Type B pancreatic cell (in vitro differentiated cells): ENCODE measurements around the gene LCN6. TPM values are rescaled to one million over a fixed set of nuclear protein-coding genes. Genes with fewer than 3 reads are reported as not detected.

Experiments
- DNase-seq: peaks from one replicate; pipeline ENCODE4 v3.0.0; 2021; ENCODE audit warnings: mixed read lengths; ENCODE audit not compliant: unreplicated experiment; ENCODE audit errors: extremely low spot score
- H3K27ac Mint-ChIP-seq: 2 replicates; pipeline ENCODE4 v1.8.0; 2021; ENCODE audit warnings: mild to moderate bottlenecking, mixed read lengths
- H3K27me3 Mint-ChIP-seq: 2 replicates; pipeline ENCODE4 v1.8.0; 2021; ENCODE audit warnings: mixed read lengths
- H3K36me3 Mint-ChIP-seq: 2 replicates; pipeline ENCODE4 v1.8.0; 2021; ENCODE audit warnings: mixed read lengths
- H3K4me1 Mint-ChIP-seq: one replicate; pipeline ENCODE4 v1.8.0; 2021; ENCODE audit warnings: mixed read lengths; ENCODE audit not compliant: unreplicated experiment
- H3K4me3 Mint-ChIP-seq: 2 replicates; pipeline ENCODE4 v1.8.0; 2021; ENCODE audit warnings: mild to moderate bottlenecking, mixed read lengths
- H3K9me3 Mint-ChIP-seq: 2 replicates; pipeline ENCODE4 v1.8.0; 2021; ENCODE audit warnings: mixed read lengths
- total RNA-seq: library from RNA; stranded (reverse); gene quantifications from 2 replicates; pipeline ENCODE4 v1.2.1, GENCODE V29; 2021; ENCODE audit warnings: low replicate concordance
- TF ChIP-seq, protein P1 (sequence below): fragments of 200-600 bp; sonication (generic); conservative IDR thresholded peaks from 2 replicates; pipeline ENCODE4 v1.5.0; 2021; ENCODE audit warnings: antibody characterized with exemption, mild to moderate bottlenecking

The LCN6 gene
- total RNA-seq, 1 donor from 2014 or later, result not detected

DNA sequence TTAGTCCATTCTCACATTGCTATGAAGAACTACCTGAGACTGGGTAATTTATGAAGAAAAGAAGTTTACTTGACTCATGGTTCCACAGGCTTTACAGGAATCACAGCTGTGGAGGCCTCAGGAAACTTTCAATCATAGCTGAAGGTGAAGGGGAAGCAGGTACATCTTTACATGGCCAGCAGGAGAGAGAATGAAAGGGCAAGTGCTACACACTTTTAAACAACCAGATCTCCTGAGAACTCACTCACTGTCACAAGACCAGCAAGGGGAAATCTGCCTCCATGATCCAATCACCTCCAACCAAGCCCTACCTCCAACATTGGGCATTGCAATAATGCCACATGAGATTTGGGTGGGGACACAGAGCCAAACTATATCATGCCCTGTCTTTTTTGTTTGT, 3.5 kb upstream of the LCN6 start:
- TF ChIP-seq, protein P1, sequence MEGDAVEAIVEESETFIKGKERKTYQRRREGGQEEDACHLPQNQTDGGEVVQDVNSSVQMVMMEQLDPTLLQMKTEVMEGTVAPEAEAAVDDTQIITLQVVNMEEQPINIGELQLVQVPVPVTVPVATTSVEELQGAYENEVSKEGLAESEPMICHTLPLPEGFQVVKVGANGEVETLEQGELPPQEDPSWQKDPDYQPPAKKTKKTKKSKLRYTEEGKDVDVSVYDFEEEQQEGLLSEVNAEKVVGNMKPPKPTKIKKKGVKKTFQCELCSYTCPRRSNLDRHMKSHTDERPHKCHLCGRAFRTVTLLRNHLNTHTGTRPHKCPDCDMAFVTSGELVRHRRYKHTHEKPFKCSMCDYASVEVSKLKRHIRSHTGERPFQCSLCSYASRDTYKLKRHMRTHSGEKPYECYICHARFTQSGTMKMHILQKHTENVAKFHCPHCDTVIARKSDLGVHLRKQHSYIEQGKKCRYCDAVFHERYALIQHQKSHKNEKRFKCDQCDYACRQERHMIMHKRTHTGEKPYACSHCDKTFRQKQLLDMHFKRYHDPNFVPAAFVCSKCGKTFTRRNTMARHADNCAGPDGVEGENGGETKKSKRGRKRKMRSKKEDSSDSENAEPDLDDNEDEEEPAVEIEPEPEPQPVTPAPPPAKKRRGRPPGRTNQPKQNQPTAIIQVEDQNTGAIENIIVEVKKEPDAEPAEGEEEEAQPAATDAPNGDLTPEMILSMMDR, result no peak
- DNase-seq, result no peak
- H3K9me3 Mint-ChIP-seq, result peaks cover 8% of the 10 kb centered on the region
- H3K36me3 Mint-ChIP-seq, result no peaks in the 10 kb centered on the region
- H3K4me3 Mint-ChIP-seq, result no peak overlapping the region
- no peaks in the 10 kb centered on the region for H3K4me1 Mint-ChIP-seq
- H3K27ac Mint-ChIP-seq, result no peak overlapping the region
- peaks cover 12% of the 10 kb centered on the region for H3K27me3 Mint-ChIP-seq

DNA sequence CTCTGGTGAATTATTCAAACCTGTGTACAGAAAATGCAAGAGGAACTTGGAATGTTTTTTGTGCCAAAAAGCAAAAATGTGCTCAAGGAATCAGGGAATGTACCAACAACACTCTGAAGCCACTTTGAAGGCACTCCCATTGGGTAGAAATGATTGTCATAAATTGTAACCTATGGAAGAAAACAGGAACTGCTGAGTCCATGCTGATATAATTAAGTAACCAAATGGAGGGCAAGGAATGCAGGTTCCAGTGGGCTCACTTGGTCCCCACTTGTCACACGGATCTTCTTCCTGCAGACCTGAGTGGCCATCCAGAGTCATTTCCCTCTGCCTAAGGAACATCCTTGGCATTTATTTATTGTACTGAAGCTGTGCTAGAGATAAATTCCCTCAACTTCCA, 2.9 kb upstream of the LCN6 start:
- DNase-seq, result no peak
- TF ChIP-seq, protein P1, result no peak
- Mint-ChIP-seq H3K4me1 (no peaks in the 10 kb centered on the region), H3K4me3 (no peak overlapping the region), H3K36me3 (no peaks in the 10 kb centered on the region), H3K27ac (no peak overlapping the region), H3K27me3 (peaks cover 12% of the 10 kb centered on the region), H3K9me3 (peaks cover 8% of the 10 kb centered on the region)

DNA sequence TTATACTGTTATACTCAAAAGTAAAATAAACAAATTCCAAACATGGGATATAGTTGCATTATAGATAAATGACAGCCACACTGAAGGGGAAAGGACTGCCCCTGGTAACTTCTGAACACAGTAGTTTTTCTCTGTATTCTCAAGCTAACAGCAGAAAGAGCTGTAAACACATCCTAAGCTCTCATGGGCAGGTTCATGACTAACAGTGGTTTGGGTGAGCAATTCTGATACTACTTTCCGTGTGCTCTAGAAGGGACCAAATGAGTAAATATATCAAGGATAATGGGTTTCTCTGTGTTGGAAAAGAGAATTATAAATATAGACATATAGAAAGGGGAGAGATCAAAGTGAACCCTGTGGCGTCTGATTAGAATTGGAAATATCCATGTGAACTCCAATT, 2.2 kb upstream of the LCN6 start:
- Mint-ChIP-seq H3K36me3 (no peaks in the 10 kb centered on the region), H3K27me3 (peaks cover 12% of the 10 kb centered on the region), H3K9me3 (peaks cover 8% of the 10 kb centered on the region), H3K4me1 (no peaks in the 10 kb centered on the region), H3K4me3 (no peak overlapping the region), H3K27ac (no peak overlapping the region)
- DNase-seq, result no peak
- TF ChIP-seq, protein P1, result no peak

DNA sequence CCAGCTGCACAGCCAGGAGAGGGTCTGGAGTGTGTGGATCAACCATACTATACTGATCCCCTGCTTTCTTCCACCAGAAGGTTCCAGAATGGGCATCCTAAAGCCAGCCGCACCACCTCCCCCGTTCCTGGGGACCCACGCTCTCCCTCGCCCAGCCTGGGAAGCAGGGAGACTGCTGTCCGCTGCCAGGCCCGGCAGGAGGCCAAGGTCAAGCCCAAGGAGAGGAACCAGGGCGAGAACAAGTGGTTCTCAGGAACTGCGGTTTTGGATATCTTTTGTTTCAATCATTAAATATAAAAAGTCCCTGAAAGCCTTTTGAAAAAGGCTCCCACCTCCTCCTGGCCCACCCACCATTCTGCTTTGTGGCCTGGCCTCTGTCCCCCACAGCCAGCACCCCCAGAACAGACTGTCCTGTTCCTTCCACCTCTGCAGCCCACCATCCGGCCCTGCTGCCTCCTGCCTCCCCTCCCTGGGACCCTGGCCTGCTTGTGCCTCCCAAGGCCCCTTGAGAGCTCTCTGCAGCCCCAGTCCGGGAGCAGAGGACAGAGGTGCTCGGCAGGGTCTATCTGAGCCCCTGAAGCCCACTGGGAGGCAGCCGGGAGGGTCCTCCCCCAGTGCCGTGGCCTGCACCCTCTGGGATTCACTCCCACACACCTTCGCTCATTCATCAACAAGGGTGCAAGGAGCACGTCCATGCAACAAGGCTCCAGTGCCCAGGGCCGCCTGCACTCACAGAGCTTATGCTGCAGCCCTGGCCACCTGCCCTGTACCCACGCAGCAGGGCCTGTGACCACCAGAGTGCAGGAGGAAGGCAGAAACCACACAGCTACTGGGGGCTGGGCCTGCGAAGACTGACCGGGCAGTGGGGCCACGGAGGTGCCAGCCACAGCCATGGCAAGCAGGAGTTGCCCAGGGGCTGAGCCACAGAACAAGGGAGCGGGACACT, 614 bp upstream of the LCN6 start:
- no peak for DNase-seq
- Mint-ChIP-seq H3K36me3 (no peaks in the 10 kb centered on the region), H3K4me1 (no peaks in the 10 kb centered on the region), H3K4me3 (no peak overlapping the region), H3K9me3 (peaks cover 8% of the 10 kb centered on the region), H3K27ac (no peak overlapping the region), H3K27me3 (peaks cover 12% of the 10 kb centered on the region)
- TF ChIP-seq, protein P1, result no peak

DNA sequence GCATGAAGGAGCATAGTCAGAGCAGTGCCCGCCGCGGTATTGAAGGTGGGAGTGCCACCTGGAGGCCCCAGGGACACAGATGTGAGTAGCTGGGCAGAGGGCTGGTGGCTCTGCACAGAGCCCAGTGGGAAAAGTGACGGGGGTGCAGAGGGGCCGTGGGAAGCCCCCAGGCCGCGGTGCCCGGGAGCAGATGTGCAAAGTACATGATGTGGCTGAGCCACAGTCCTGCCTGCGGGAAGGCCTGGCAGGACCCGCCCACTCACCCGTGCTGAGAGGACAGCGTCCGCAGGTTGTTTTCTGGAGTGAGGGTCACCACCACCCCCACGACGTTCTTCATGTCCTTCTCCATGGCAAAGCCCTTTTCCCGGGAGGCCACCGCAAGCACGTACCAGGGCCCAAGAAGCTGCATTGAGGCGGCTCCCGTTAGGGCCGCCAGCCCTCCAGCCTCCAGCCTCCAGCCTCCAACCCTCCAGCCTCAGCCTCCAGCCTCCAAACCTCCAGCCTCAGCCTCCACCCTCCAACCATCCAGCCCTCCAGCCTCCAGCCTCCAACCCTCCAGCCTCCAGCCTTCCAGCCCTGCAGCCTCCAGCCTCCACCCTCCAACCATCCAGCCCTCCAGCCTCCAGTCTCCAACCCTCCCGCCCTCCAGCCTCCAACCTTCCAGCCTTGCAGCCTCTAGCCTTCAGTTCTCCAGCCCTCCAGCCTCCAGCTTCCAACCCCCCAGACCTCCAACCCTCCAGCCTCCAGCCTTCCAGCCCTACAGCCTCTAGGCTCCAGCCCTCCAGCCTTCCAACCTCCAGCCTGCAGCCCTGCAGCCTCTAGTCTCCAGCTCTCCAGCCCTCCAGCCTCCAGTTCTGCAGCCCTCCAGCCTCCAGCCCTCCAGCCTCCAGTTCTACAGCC, 914 bp downstream of the LCN6 start:
- no peaks in the 10 kb centered on the region for H3K36me3 Mint-ChIP-seq
- TF ChIP-seq, protein P1, result no peak
- DNase-seq, result no peak
- peaks cover 3% of the 10 kb centered on the region for H3K9me3 Mint-ChIP-seq
- peaks cover 7% of the 10 kb centered on the region for H3K27me3 Mint-ChIP-seq
- H3K27ac Mint-ChIP-seq, result no peak overlapping the region
- no peak overlapping the region for H3K4me3 Mint-ChIP-seq
- no peaks in the 10 kb centered on the region for H3K4me1 Mint-ChIP-seq
